Activated CD8-positive, alpha-beta memory T cell treated with anti-CD3 and anti-CD28 coated beads, Interleukin-2, amount 50 U/mL, for 48 hours (primary cell): ENCODE measurements around the gene ALS2CL.

Experiments used
- DNase-seq: peaks from one replicate; pipeline ENCODE4 v3.0.0-alpha.2; 2020

ALS2CL gene

DNA sequence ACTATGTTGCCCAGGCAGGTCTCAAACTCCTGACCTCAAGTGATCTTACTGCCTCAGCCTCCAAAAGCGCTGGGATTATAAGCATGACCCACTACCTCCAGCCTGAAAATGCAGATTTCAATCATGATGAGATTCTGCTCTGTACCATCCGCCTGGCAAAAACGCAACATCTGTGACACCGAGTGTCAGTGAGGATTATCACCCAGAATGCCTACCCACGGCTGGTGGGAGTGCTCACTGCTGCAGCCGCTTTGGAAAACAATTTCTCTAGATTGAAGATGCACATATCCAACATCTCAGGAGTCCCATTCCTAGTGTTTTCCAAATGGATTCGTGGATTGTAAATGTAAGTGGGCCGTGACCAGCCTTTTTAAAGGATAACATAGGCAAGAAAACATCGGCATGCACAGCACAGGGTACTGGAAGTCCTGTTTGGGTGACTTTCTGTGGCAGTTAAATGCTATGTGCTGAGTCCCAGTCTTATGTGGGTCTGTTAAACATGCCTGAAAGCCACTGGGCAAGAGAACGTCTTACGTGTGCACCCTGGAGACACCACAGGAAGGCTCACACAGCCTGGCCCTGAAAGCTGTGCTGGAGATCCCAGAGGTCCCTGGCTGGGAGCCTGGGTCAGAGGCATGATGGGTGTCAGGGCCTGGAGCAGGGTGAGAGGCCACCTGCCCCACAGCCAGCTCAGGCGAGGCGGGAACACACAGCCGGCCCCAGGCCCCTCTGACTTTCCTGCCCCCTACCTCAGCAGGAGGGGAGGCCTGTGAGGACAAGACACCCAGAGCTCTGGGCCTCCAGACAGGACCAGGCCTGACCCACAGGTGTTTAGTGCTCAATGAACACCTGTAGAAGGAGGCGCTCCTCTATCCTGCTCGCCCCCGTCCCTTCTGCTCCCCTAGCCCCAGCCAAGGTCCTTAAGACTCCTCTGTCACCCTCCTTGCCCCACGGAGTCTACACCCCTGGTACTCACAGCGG lies 23.3 kb upstream of the ALS2CL start:
- DNase-seq, result peak; percentile 48

DNA sequence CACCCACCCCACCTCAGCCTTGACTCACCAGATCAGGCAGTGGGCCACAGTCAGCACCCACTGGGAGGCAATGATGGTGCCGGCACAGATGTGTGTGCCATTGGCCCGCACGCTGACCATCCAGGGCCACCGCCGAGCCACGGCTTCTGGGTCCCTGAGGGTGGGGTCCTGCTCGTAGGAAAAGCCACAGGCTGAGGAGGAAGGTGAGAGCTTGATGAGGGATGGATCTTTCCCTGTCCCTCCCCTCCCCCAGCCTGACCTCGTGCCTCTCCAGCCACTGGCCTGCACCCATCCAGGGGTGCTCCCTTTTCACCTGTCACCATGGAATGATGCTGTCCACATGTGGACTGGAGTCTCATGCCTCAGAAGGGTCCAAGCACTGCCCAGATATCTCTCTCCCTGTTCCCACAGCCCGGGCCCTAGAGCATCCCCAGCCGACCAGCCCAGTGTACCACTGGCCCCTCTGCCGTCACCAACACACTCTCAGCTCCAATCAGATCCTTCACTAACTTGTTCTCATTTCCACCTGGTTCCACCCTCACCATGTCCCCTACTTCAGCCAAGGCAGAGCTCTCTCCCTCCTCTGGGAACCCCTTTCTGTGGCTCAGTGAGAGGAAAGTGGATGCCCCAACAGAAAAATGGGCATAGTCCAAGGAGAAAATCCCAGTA lies 22.2 kb upstream of the ALS2CL start:
- DNase-seq, result no peak

DNA sequence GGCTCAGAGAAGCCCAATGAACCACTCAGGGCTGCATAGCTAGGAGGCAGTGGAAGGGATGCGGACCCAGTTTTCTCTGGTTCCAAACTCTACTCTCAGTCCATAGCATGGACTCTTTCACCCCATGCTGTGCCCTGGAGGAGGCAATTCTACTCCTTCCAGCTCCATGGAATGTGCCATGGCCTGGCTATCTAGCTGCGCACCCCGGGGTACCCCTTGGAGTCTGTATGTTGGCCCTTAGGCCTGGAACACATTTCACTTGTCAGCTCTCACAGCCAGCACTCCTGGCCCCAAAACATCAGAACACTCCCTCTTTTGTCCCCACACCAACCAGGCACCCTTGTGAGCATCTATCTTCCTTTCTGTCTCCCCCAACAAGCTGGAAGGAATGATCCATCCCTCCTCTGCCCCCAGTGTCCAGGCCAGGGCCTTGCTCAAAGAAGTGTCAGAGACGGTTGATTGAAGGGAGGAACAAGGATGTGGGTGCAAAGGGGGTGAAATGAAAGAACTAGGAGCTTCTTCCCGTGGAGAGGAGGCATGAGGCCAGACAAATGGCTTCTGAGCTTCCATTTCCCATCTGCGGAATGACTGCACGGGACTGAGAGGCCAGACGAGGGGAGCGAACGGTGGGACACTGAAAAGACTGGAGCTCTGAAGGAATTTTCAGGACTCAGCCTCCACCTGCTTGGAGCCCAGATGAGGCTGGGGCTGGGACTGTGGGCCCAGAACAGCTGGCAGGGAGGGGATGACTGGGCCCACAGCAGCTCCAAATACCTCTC lies 21.4 kb upstream of the ALS2CL start:
- no peak for DNase-seq

DNA sequence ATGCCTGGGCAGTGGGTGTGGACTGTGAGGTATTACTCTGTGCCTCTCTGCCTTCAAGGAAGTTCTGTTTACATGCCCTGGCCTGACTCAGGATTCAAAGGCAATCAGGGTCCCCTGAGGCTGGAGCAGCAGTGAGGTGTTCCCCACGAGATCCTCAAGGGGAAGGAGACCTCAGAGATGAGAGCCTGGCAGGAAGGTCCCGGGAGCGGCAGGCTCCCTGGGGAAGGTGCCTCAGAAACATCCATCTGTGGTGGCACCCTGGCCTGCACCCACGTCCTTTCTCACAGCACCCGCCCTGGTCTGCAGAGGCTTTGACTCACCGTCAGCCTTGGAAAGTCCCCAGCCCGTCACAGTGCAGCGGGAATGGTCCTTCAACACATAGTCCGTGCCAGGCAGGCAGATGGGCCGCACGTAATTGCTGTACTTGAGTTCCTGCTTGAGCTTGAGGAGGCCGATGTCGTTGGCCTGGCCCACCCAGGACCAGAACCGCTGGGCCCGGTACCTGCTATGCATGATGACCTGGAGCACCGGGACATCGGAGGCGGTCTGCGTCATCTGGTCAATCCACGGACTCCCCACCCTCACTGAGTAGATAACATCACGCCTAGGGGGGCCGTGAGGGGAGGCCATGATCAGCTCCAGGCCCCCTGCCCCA lies 20.5 kb upstream of the ALS2CL start:
- peak; percentile 55 for DNase-seq

DNA sequence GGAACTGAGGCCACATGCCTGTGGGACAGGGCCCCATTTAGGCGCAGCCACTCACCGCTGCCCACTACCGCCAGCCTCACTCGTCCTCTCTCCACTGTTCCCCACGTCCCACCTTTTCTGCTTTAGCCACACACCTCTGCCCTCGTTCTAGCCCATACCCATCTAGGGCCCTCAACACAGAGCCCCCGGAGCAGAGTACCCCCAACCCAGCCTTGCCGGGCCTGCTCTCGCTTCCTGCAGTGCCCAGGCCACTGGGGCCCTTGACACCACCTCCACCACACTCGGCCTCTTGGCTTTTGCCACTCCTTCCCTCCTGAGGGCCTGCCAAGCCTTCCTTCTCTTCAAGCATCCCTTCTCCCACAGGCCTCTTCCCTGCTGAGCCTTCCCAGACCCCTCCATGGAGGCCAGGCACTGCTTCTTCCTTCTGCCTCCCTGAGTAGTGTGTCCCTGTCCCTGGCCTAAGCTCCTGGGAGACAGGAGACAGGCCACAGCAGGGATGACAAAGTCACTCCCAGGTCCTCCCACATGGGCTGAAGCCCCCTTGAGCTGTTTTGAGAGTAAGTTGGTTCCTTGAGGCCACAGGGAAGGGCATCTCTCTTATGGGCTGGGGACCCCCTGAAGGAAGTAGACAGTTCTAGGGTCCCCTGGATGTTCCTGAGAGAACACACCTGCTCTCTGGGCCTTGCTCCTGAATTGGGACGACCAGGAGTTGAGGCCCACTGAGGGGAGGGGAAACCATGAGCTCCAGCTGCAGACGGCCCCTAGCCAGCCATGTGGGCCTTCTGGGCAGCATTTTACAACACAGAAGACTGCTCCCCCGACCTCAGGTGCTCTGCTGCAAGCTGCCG lies 19.8 kb upstream of the ALS2CL start:
- DNase-seq, result no peak

DNA sequence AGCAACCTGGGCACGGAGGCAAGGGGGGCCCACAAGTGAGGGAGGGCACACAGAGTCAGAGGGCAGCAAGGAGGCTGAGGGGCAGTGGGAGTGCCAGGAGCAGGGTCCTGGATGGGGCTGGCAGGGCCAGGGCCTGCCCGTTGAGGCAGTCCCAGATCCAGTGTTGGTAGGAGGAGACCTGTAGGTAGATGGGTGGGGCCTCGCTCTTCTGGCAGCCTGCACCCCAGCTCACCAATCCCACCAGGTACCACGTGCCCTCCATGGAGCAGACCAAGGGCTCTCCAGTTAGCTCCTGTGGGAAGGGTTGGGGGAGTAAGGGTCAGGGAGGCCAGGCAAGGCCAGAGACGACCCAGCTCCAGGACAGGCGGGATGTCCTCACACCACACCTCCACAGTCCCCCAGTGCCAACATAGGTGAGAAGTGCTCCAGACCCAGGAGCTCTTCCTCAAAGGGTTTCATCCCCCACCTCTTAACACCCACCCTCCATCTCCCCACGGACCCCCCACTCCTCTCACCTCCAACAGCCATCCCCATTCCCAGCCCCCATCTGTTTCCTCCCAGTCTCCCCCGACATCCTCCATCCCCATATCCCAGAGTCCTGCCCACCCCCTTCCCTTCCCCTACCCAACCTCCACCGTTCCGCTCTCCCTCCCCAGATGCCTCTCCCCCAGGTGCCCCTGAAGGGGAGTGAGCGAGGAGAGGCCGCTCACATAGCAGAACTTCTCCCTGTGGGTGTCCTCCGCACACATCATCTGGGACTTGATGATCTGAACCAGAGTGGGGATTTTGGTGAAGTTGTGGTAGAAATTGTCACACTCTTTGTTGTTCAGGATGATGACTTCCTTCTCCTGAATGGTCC lies 18.9 kb upstream of the ALS2CL start:
- peak; percentile 37 for DNase-seq

DNA sequence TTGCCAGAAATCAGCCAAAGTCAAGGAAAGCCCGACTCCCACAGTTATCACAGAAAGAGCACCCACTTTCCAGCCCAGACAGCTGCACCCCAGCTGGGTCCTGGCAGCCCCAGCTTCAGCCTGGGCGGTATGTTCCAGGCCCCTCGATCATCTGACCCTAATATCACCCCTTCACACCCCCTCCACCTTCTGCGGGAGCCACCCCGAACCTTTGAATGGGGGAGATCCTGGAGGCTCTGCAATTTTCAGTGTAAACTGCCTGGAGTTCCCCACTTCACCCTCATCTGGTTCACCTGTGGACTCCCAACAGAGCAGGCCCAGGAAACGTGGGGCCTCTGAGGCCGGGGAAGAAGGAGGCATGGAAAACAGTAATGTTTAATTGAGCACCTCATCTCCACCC lies 18.3 kb upstream of the ALS2CL start:
- peak; percentile 40 for DNase-seq

DNA sequence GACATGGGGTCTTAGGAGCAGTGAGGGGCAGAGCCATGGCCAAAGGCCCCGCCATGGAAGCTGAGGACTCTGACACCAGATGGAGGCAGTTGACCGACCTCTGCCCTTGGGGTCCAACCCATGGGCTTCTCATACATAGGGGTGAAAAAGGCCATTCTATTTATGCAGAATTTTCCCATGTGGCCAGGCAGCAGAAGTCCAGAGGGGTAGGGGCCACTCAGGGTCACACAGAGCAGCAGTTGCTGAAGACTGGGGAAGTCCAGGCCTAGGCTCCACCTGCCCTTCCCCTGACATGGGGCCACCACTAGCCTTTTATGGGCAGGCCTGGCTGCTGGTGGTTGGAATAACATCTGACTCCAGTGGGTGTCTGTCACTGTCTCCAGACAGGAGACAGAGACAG lies 17.8 kb upstream of the ALS2CL start:
- DNase-seq, result peak; percentile 42

DNA sequence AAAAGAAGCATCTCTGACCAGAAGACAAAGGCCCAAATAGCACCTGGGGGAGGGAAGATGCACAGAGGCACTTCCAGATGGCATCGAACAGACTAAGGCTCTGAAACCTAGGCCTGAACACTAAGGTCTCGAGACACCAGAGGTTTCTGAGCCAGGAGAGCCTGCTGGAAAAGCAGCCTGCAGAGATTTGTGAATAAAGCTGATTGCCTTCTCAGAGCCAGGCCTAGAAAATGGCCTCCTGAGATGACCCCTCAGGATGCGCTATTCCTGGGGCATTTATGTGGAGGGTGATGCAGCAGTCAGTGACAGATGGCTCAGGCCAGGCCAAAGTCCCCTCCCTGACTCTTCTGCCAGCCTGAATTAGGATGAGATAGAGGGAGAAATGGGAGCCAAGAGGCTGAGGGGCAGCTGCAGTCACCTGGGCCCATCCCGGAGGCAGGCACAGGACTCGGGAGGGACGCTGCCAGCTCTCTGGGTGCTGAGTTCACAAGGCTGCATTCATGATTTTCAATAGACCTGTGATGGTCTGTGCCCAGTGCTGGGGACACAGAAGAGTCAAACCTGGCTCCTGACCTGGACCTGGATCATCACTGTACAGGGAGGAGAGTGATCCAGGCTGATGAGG lies 17.3 kb upstream of the ALS2CL start:
- peak; percentile 38 for DNase-seq

DNA sequence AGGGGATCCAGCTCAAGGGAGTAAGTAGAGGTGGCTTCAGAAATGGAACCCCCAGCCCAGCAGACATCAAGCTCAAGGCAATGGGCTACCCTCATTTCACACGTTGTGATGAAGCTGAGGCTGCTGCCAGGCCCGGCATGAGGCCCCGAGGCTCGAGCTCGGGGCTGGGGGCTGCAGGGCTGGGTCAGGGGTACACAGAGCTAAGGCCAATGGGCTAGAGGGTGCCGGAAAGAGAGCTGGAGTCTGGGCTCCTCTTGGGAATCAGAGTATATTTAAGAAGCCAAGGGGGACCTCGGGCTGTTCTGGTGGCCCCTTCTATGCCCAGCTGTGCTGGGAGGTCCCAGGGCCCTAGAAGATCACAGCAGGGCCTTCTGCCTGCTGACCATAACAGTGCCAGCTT lies 16.8 kb upstream of the ALS2CL start:
- DNase-seq, result peak; percentile 36

DNA sequence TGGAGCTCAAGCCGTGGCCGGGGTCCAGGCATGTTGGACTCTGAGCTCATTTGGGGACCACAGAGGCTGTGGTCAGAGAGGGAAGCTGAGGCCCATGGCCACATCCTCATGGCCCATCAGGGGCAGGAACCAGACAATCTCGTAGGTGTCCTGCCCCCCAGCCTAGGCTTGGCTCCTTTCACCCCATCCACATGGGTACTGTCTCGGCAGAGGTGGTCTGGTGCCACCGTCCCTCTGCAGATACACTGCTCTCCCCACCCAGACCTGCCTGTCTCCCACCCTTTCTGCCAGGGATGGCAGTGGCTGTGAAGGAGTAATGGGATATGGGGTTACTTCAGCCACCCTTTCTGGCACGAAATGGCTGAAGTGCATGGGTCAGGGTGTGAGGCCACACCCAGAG lies 16.2 kb upstream of the ALS2CL start:
- no peak for DNase-seq

DNA sequence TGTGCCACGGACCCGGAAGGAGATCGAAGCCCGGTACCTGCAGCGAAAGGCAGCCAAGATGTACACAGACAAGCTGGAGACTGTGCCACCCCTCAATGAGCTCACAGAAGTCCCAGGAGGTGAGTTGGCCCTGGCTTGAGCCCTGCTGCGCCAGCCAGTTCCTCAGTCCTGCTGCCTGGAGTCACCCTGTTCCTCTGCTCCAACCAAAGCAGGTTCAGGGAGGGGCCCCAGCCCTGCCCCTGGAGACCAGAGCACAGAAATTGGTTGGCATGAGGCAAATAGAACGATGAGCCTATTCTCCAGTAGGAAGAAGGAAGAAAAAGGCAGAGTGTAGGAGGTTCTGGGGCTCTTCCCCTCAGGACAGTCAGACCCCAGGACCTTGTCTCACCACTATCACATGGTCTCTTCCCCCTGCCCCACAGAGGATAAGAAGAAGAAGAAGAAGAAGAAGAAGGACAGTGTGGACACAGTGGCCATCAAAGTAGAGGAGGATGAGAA lies 15.7 kb upstream of the ALS2CL start:
- peak; percentile 40 for DNase-seq

DNA sequence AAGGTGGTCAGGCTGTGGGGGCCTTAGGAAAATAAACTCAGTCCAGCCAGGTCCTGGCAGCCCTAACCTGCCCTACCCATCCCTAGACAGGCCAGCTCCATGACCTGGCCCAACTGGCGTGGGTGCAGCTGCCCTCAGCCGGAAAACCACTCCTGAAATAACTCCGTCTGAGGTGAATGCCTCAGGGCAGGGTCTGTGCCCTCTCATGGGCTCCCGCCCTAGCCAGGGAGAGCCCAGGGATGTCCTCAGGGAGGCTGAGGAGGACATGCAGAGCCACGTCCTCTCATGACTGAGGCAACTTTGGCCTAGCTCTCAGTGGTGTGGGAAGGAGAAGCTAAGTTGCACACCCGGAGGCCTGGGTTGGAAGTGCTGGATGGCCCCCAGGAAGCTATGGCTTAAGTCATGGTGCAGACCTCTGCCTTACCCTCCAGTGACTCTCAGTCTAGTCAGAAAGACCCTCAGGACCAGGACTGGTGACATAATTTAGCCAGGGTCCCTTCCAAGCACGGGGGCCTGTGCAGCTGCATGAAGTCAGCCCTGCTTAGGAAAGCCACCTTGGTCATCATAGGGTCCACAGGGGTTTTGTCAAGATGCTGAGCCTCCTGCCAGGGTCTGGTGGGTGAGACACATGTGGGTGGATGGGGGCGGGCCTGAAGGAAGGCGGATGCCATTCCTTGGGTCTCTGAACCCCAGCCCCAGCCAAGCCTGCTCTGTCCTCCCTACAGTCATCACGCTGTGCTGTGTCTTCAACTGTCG lies 15.1 kb upstream of the ALS2CL start:
- DNase-seq, result no peak

DNA sequence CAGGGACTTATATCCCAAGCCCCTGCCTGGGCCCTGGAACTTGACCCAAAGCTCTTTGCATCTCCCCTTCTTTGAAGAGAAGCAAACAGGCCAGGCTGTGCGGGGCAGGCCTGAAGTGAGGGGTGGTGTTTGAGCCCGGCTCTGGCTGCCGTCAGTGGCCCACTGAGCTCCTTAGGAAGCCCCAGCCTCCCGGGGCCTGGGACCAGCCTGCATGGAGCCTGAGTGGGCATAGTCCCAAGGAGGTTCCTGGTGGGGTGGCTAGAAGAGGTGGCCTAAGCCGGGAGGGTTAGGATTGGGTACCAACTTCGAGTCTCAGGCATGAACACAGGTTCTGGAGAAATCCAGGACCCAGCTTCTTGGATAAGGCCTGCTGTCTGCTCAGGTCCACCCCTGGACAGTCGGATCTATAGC lies 14.1 kb upstream of the ALS2CL start:
- DNase-seq, result no peak

DNA sequence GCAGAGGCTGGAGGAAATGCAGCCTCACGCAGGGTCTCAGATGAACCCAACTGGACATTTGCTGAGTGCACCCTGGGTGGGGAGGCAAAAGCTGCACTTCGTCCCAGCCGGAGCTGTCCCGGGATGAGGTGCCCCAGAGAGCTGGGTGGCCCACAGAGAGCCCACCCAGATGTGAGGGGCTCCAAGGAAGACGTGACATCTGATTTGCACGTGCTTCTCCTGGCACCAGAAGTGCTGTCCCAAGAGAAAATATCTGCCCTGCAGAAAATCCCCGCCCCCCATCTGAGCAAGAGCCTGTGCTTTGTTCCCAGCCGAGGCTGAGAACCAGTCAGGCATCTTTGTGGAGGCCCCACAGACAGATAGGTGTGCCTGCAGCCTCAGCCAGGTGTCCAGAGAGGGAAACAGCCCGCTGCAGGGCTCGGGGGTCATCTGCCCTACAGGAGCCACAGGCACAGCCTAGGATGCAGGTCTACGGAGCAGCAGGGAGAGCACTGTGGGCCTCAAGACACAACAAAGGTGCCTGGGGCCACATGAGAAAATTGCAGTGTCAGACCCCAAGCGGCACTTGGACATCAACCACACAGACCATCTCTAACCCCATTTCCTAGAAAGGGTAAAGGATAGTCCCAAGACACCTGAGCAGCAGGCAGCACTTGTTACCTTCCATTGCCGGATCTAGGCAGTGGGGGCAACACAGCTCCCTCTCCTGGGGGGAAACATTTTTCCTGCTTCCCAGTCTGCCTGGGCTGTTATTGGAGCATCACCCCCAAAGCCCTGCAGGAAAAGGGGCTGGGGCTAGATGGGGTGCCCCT lies 13.5 kb upstream of the ALS2CL start:
- no peak for DNase-seq

DNA sequence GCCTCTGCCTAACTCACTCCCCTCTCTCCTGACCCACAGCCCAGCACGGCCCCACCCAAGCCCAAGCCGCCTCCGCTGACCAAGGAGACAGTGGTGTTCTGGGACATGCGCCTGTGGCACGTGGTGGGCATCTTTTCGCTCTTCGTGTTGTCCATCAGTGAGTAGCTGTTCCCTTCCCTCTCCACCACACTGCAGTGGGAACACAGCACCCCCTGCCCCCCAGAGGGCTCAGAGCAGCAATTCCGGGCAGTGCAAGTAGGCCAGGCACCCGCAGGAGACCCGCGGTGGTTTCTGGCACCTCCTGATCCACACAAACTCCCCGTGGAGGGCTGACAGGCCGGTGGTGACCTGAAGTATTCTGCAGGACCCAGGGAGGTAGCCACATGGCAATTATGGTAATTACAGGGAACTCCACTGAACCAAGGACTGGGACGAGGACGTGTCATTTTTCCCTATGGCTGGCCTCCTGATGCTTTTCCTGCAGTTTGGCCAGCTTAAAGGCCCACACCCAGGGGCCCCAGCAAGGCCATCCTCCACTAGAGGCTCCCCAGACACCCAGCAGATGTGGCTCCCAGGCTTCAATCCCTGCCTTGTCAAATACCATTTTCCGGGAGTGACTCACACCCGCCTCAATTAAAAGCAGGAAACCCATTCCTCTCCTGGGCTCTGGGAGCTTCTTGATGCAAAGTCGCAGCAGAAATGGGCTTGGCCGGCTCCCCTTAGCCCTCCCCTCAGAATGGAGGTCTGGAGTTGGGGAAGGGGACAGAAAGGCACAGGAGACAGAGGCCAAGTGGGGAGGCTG lies 12.5 kb upstream of the ALS2CL start:
- no peak for DNase-seq

DNA sequence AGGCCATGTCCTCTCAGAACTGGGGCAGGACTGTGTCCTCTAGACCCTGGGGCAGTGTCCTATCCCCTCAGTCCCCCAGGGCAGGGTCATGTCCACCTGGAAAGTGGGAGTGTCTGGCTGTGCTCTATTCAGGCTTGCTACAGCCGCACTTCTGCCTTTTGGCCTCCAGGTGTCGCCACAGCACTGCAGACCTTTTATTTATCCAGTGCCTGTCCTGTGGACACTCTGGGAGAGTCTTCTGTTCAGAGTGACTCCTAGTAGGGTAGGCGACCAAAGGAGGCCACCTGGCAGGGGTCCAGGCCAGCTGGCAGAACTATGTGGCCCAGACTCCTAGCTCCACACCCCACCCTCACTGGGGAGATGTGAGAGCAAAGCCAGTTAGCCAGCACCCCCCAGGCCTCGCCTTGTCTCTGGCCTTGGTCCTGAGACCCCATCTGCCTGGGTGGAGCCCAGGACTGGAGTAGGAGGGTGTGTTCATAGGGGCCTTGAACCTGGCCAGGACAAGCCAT lies 11.6 kb upstream of the ALS2CL start:
- DNase-seq, result peak; percentile 84
